ENCODE data around the gene PSMD11. TPM values are rescaled to one million over a fixed set of nuclear protein-coding genes. Genes with fewer than 3 reads are reported as not detected.

PSMD11 gene
- total and polyA plus RNA-seq, 2 donors (not counting 3 experiments of a cell fraction or from before 2014, with no cell fraction given), result 59.4 to 153 TPM

GRCh38 chr17:32503251-32504165 is 59.2 kb downstream of the PSMD11 start:
- H3K36me3 ChIP-seq (ENCODE audit: control insufficient read depth in 2 of 2, extremely low read depth in 1 of 2, insufficient read depth in 2 of 2, low read length in 2 of 2), result no peaks in the 10 kb centered on the region
- BruUV-seq (replicated peaks), result no TSS peak
- no peak overlapping the region for H3K4me2 ChIP-seq (ENCODE audit: insufficient read depth, low read length)
- H2AFZ ChIP-seq (ENCODE audit: low read depth, low read length), result no peak overlapping the region
- no peaks in the 10 kb centered on the region for H3K79me2 ChIP-seq (ENCODE audit: control insufficient read depth, insufficient read depth, low read length)
- CTCF ChIA-PET, result no interaction called here
- intact Hi-C loops (cut with micrococcal nuclease) (no loop called here), dilution Hi-C loops (cut with MboI; ENCODE audit: extremely low pct_ligation_motif_present, low sequenced_read_pairs) (no loop called here)
- H3K9me3 ChIP-seq (replicated peaks; ENCODE audit: control insufficient read depth, insufficient read depth, low read length), result no peaks in the 10 kb centered on the region
- no peak overlapping the region for H3K4me3 ChIP-seq (replicated peaks in 1 of 3; ENCODE audit: insufficient read depth in 1 of 3, low read depth in 1 of 3, low read length in 3 of 3)
- no peaks in the 10 kb centered on the region for H3K9me1 ChIP-seq (replicated peaks; ENCODE audit: control insufficient read depth, extremely low read depth, insufficient read depth, low read length)
- no peaks in the 10 kb centered on the region for H4K20me1 ChIP-seq (replicated peaks; ENCODE audit: control insufficient read depth, extremely low read depth, insufficient read depth, low read length)
- DNase-seq (ENCODE audit: low read depth, low spot score) (peak; percentile 35), FAIRE-seq (peak; percentile 87)
- no peaks in the 10 kb centered on the region for H3K27me3 ChIP-seq (ENCODE audit: control insufficient read depth in 2 of 2, insufficient read depth in 2 of 2, low read length in 2 of 2)
- no peak for TF ChIP-seq EZH2 (IDR thresholded peaks at IDR 0.05; ENCODE audit: borderline replicate concordance, low read depth, low read length, severe bottlenecking)
- peak; percentile 48 for TF ChIP-seq FOS (IDR thresholded peaks at IDR 0.05; ENCODE audit: borderline replicate concordance, insufficient read depth, low read length)
- peaks cover 7% of the 10 kb centered on the region for H3K4me1 ChIP-seq (ENCODE audit: control insufficient read depth, extremely low read depth, insufficient read depth, low read length)
- no peak overlapping the region for H3K9ac ChIP-seq (replicated peaks; ENCODE audit: extremely low read depth, insufficient read depth, low read length)
- H3K27ac ChIP-seq (ENCODE audit: insufficient read depth, low read depth, low read length), result no peak overlapping the region
- POLR2A ChIA-PET, result interaction anchor here (0.6 kb wide), 1 partner anchor 241 kb away, joined by 3 read pairs; no protein-coding TSS in a partner anchor

- TF ChIP-seq MAX (IDR thresholded peaks at IDR 0.05; ENCODE audit: insufficient read depth, insufficient read length), result no peak
- no peak for TF ChIP-seq POLR2A (IDR thresholded peaks at IDR 0.05; ENCODE audit: low read depth, low read length)
- TF ChIP-seq POLR2AphosphoS5 (IDR thresholded peaks at IDR 0.05; ENCODE audit: insufficient read depth, low read depth, low read length), result no peak
- no peak for TF ChIP-seq CTCF (IDR thresholded peaks at IDR 0.05; ENCODE audit: extremely low read depth in 1 of 2, insufficient read depth in 1 of 2, low read depth in 1 of 2, low read length in 2 of 2)
- no peak for TF ChIP-seq MYC (IDR thresholded peaks at IDR 0.05; ENCODE audit: low read depth, low read length)
- TF ChIP-seq FOS (IDR thresholded peaks at IDR 0.05; ENCODE audit: borderline replicate concordance, insufficient read depth, low read length), result no peak
- no peak for TF ChIP-seq EZH2 (IDR thresholded peaks at IDR 0.05; ENCODE audit: borderline replicate concordance, low read depth, low read length, severe bottlenecking)
- TF ChIP-seq JUN (IDR thresholded peaks at IDR 0.05; ENCODE audit: borderline replicate concordance, insufficient read depth, insufficient read length, low read depth), result no peak
- no peak for TF ChIP-seq GATA2 (IDR thresholded peaks at IDR 0.05; ENCODE audit: insufficient read depth, insufficient read length, low read depth, low read length)
- Histone ChIP-seq H3K36me3 (ENCODE audit: control insufficient read depth in 2 of 2, extremely low read depth in 1 of 2, insufficient read depth in 2 of 2, low read length in 2 of 2) (no peaks in the 10 kb centered on the region), H3K9me3 (replicated peaks; ENCODE audit: control insufficient read depth, insufficient read depth, low read length) (no peaks in the 10 kb centered on the region), H3K4me1 (ENCODE audit: control insufficient read depth, extremely low read depth, insufficient read depth, low read length) (peaks cover 7% of the 10 kb centered on the region), H3K79me2 (ENCODE audit: control insufficient read depth, insufficient read depth, low read length) (no peaks in the 10 kb centered on the region), H3K9ac (replicated peaks; ENCODE audit: extremely low read depth, insufficient read depth, low read length) (no peak overlapping the region), H2AFZ (ENCODE audit: low read depth, low read length) (no peak overlapping the region), H3K9me1 (replicated peaks; ENCODE audit: control insufficient read depth, extremely low read depth, insufficient read depth, low read length) (no peaks in the 10 kb centered on the region), H3K27me3 (ENCODE audit: control insufficient read depth in 2 of 2, insufficient read depth in 2 of 2, low read length in 2 of 2) (no peaks in the 10 kb centered on the region), H3K4me3 (replicated peaks in 1 of 3; ENCODE audit: insufficient read depth in 1 of 3, low read depth in 1 of 3, low read length in 3 of 3) (no peak overlapping the region), H3K4me2 (ENCODE audit: insufficient read depth, low read length) (no peak overlapping the region), H4K20me1 (replicated peaks; ENCODE audit: control insufficient read depth, extremely low read depth, insufficient read depth, low read length) (no peaks in the 10 kb centered on the region), H3K27ac (ENCODE audit: insufficient read depth, low read depth, low read length) (no peak overlapping the region)
- FAIRE-seq (no peak), DNase-seq (ENCODE audit: low read depth, low spot score) (no peak)
- no TSS peak for BruUV-seq (replicated peaks)
- CTCF ChIA-PET, result no interaction called here
- dilution Hi-C loops (cut with MboI; ENCODE audit: extremely low pct_ligation_motif_present, low sequenced_read_pairs) (no loop called here), intact Hi-C loops (cut with micrococcal nuclease) (no loop called here)
- POLR2A ChIA-PET, result no interaction called here
Observed at GRCh38 chr17:32504166-32504990, 60.1 kb downstream of the PSMD11 start.
